DMS 273 treated with DMSO at 0.1 percent for 48 hours (cell line): ENCODE results near the gene OR7C1.
"Not testable (repeated sequence)": the region's sequence is repeated elsewhere in the genome, so short reads cannot be mapped to it uniquely, and the experiment has no call there.

Source experiments
- DNase-seq: peaks from one replicate; lab custom pipeline; 2025; lab: John Stamatoyannopoulos, UW

Gene OR7C1

GRCh38 chr19:14765841-14766240 lies 69.1 kb downstream of the OR7C1 start:
- DNase-seq: not testable (repeated sequence)

- DNase-seq: not testable (repeated sequence)
These were observed 69.6 kb downstream of the OR7C1 start for GRCh38 chr19:14765403-14765802.

GRCh38 chr19:14764401-14764800 lies 70.6 kb downstream of the OR7C1 start:
- no peak for DNase-seq

GRCh38 chr19:14763497-14764145 lies 71.4 kb downstream of the OR7C1 start:
- DNase-seq: no peak

- DNase-seq: no peak
These were observed 72.9 kb downstream of the OR7C1 start for GRCh38 chr19:14762111-14762510.

- no peak for DNase-seq
These were observed 73.4 kb downstream of the OR7C1 start for GRCh38 chr19:14761607-14762006.

GRCh38 chr19:14758816-14759215 lies 76.2 kb downstream of the OR7C1 start:
- no peak for DNase-seq

- DNase-seq: no peak
These were observed 86.4 kb downstream of the OR7C1 start for GRCh38 chr19:14748601-14749000.
